Skin epidermis (tissue), 12 donors: ENCODE measurements around the gene HDGFL2.

Experiments
- H3K27ac ChIP-seq, 21 experiments: fragments of 200-600 bp; sonication (generic) in 11 of 21; one replicate each; pipeline ENCODE4 v1.5.0; 2020; ENCODE audit warnings: mild to moderate bottlenecking in 3 of 21, inconsistent platforms in 2 of 21, moderate library complexity in 2 of 21
- H3K4me3 ChIP-seq, 7 experiments: fragments of 200-600 bp; sonication (generic) in 2 of 7; one replicate each; pipeline ENCODE4 v1.5.0; 2020; ENCODE audit warnings: inconsistent platforms in 2 of 7, mild to moderate bottlenecking in 2 of 7, moderate library complexity in 1 of 7

HDGFL2 gene

GRCh38 chr19:4493104-4493928 is 21.2 kb downstream of the HDGFL2 start:
- no peak overlapping the region for H3K4me3 ChIP-seq

GRCh38 chr19:4493929-4494690 is 22.0 kb downstream of the HDGFL2 start:
- Histone ChIP-seq H3K27ac (no peak overlapping the region), H3K4me3 (no peak overlapping the region)

More at GRCh38 chr19:4493104-4493928, 21.2 kb downstream of the HDGFL2 start:
- H3K27ac ChIP-seq, result no peak overlapping the region

- Histone ChIP-seq H3K27ac (no peak overlapping the region), H3K4me3 (no peak overlapping the region)
These were observed 22.6 kb downstream of the HDGFL2 start for GRCh38 chr19:4494691-4495064.

- H3K4me3 ChIP-seq, result no peak overlapping the region
- H3K27ac ChIP-seq, result no peak overlapping the region
These were observed 23.4 kb downstream of the HDGFL2 start for GRCh38 chr19:4495471-4495870.

- no peak overlapping the region for H3K27ac ChIP-seq
- no peak overlapping the region for H3K4me3 ChIP-seq
These were observed 24.2 kb downstream of the HDGFL2 start for GRCh38 chr19:4496304-4496703.

GRCh38 chr19:4497770-4498389 is 25.8 kb downstream of the HDGFL2 start:
- H3K4me3 ChIP-seq, result no peak overlapping the region
- no peak overlapping the region for H3K27ac ChIP-seq

- H3K27ac ChIP-seq, result no peak overlapping the region
- H3K4me3 ChIP-seq, result no peak overlapping the region
These were observed 26.6 kb downstream of the HDGFL2 start for GRCh38 chr19:4498694-4499093.

- Histone ChIP-seq H3K4me3 (no peak overlapping the region), H3K27ac (no peak overlapping the region)
These were observed 27.2 kb downstream of the HDGFL2 start for GRCh38 chr19:4499318-4499717.

- no peak overlapping the region for H3K4me3 ChIP-seq
These were observed 27.8 kb downstream of the HDGFL2 start for GRCh38 chr19:4499855-4500254.

GRCh38 chr19:4500841-4501591 is 28.9 kb downstream of the HDGFL2 start:
- H3K27ac ChIP-seq, result no peak overlapping the region

More at GRCh38 chr19:4499855-4500254, 27.8 kb downstream of the HDGFL2 start:
- no peak overlapping the region for H3K27ac ChIP-seq

GRCh38 chr19:4501691-4502090 is 29.6 kb downstream of the HDGFL2 start:
- H3K27ac ChIP-seq, result no peak overlapping the region

More at GRCh38 chr19:4500841-4501591, 28.9 kb downstream of the HDGFL2 start:
- H3K4me3 ChIP-seq, result no peak overlapping the region

GRCh38 chr19:4502282-4503131 is 30.4 kb downstream of the HDGFL2 start:
- H3K4me3 ChIP-seq, result no peak overlapping the region
- H3K27ac ChIP-seq, result no peak overlapping the region

More at GRCh38 chr19:4501691-4502090, 29.6 kb downstream of the HDGFL2 start:
- no peak overlapping the region for H3K4me3 ChIP-seq

GRCh38 chr19:4503132-4503824 is 31.2 kb downstream of the HDGFL2 start:
- no peak overlapping the region for H3K4me3 ChIP-seq
- H3K27ac ChIP-seq, result no peak overlapping the region

- no peak overlapping the region for H3K27ac ChIP-seq
- no peak overlapping the region for H3K4me3 ChIP-seq
These were observed 31.7 kb downstream of the HDGFL2 start for GRCh38 chr19:4503825-4504170.

GRCh38 chr19:4504297-4504701 is 32.2 kb downstream of the HDGFL2 start:
- H3K27ac ChIP-seq, result no peak overlapping the region

GRCh38 chr19:4504891-4505569 is 32.9 kb downstream of the HDGFL2 start:
- H3K4me3 ChIP-seq, result no peak overlapping the region
- H3K27ac ChIP-seq, result no peak overlapping the region

More at GRCh38 chr19:4504297-4504701, 32.2 kb downstream of the HDGFL2 start:
- H3K4me3 ChIP-seq, result no peak overlapping the region

- H3K4me3 ChIP-seq, result no peak overlapping the region
- H3K27ac ChIP-seq, result no peak overlapping the region
These were observed 33.7 kb downstream of the HDGFL2 start for GRCh38 chr19:4505570-4506448.
